WTC11 (cell line): ENCODE data around the gene PIP4P1. TPM values are rescaled to one million over a fixed set of nuclear protein-coding genes. Genes with fewer than 3 reads are reported as not detected.
A peak's percentile ranks its signal among the peaks of the same experiment; 100 is the strongest.

Experiments
- ATAC-seq: fragments of 200-7000 bp; cut with Tn5 transposase; 2 replicates; pipeline ENCODE4 v1.10.0; 2021; ENCODE audit warnings: mild to moderate bottlenecking, moderate library complexity
- CTCF ChIA-PET: fragments of 300-600 bp; sonication (Branson Sonifier 250); formaldehyde crosslinking; loops from one replicate; lab custom pipeline; 2021; ENCODE audit warnings: antibody characterized with exemption; lab: Charles Lee
- POLR2A ChIA-PET: fragments of 350-600 bp; sonication (Branson Sonifier 250); formaldehyde crosslinking; loops from one replicate; lab custom pipeline; 2021; ENCODE audit warnings: antibody characterized with exemption; lab: Charles Lee
- DNase-seq: peaks from one replicate; pipeline ENCODE4 v3.0.0; 2021; ENCODE audit warnings: low spot score
- H3K27ac Mint-ChIP-seq: 2 replicates; pipeline ENCODE4 v1.8.0; 2021; ENCODE audit warnings: mixed read lengths
- H3K27me3 Mint-ChIP-seq: 2 replicates; pipeline ENCODE4 v1.8.0; 2021; ENCODE audit warnings: low read depth, mild to moderate bottlenecking, moderate library complexity, mixed read lengths
- H3K36me3 Mint-ChIP-seq: 2 replicates; pipeline ENCODE4 v1.8.0; 2021; ENCODE audit warnings: mixed read lengths
- H3K4me1 Mint-ChIP-seq: 2 replicates; pipeline ENCODE4 v1.8.0; 2022; ENCODE audit warnings: mixed read lengths
- H3K4me3 Mint-ChIP-seq: 2 replicates; pipeline ENCODE4 v1.8.0; 2021; ENCODE audit warnings: mild to moderate bottlenecking, moderate library complexity, mixed read lengths
- H3K9me3 Mint-ChIP-seq: 2 replicates; pipeline ENCODE4 v1.8.0; 2021; ENCODE audit warnings: mixed read lengths
- CREM ChIP-seq: sonication (generic); formaldehyde crosslinking; IDR thresholded peaks from 2 replicates; pipeline ENCODE4 v1.8.1; 2022; ENCODE audit warnings: mild to moderate bottlenecking, missing genetic modification reagents, moderate library complexity
- EMX1 ChIP-seq: fragments of 250-450 bp; sonication (Bioruptor Pico); IDR thresholded peaks from 2 replicates; pipeline ENCODE4 v1.8.0; 2021; ENCODE audit warnings: mild to moderate bottlenecking
- ERG ChIP-seq: fragments of 250-450 bp; sonication (Bioruptor Pico); IDR thresholded peaks from 2 replicates; pipeline ENCODE4 v1.8.0; 2021; ENCODE audit warnings: mild to moderate bottlenecking
- MAX ChIP-seq: sonication (generic); formaldehyde crosslinking; IDR thresholded peaks from 2 replicates; pipeline ENCODE4 v1.8.0; 2022; ENCODE audit warnings: mild to moderate bottlenecking, missing genetic modification reagents
- MXD4 ChIP-seq: fragments of 250-450 bp; sonication (Bioruptor Pico); IDR thresholded peaks from 2 replicates; pipeline ENCODE4 v1.8.0; 2021; ENCODE audit warnings: mild to moderate bottlenecking, moderate library complexity, borderline replicate concordance
- NFE2L1 ChIP-seq: sonication (generic); formaldehyde crosslinking; IDR thresholded peaks from 2 replicates; pipeline ENCODE4 v1.8.1; 2023; ENCODE audit warnings: missing genetic modification reagents
- NR3C1 ChIP-seq: sonication (generic); formaldehyde crosslinking; conservative IDR thresholded peaks from 2 replicates; pipeline ENCODE4 v1.8.1; 2023; ENCODE audit warnings: low read depth, mild to moderate bottlenecking, missing genetic modification reagents
- RELA ChIP-seq: sonication (generic); formaldehyde crosslinking; IDR thresholded peaks from 2 replicates; pipeline ENCODE4 v1.8.1; 2022; ENCODE audit warnings: missing genetic modification reagents, mild to moderate bottlenecking, borderline replicate concordance
- TCF7 ChIP-seq: sonication (generic); formaldehyde crosslinking; IDR thresholded peaks from 2 replicates; pipeline ENCODE4 v1.8.0; 2022; ENCODE audit warnings: mild to moderate bottlenecking, low read depth, missing genetic modification reagents, moderate library complexity
- TEAD4 ChIP-seq: sonication (generic); formaldehyde crosslinking; IDR thresholded peaks from 2 replicates; pipeline ENCODE4 v1.8.0; 2022; ENCODE audit warnings: mild to moderate bottlenecking, missing genetic modification reagents
- USF2 ChIP-seq: sonication (generic); formaldehyde crosslinking; IDR thresholded peaks from 2 replicates; pipeline ENCODE4 v1.8.1; 2023; ENCODE audit warnings: mild to moderate bottlenecking, missing genetic modification reagents, moderate library complexity
- ZBTB21 ChIP-seq: sonication (generic); formaldehyde crosslinking; IDR thresholded peaks from 2 replicates; pipeline ENCODE4 v1.8.1; 2023; ENCODE audit warnings: mild to moderate bottlenecking, missing genetic modification reagents, borderline replicate concordance
- ZNF423 ChIP-seq: fragments of 250-450 bp; sonication (Bioruptor Pico); IDR thresholded peaks from 2 replicates; pipeline ENCODE4 v2.1.2; 2022; ENCODE audit warnings: mild to moderate bottlenecking, moderate library complexity
- total RNA-seq: library from RNA; stranded (reverse); gene quantifications from 3 replicates; pipeline ENCODE4 v1.2.3, GENCODE V29; 2021
- TF ChIP-seq, protein P1 (sequence below): sonication (generic); formaldehyde crosslinking; IDR thresholded peaks from 2 replicates; pipeline ENCODE4 v1.8.1; 2023; ENCODE audit warnings: mild to moderate bottlenecking, moderate library complexity, missing genetic modification reagents
- TF ChIP-seq, protein P2 (sequence below): sonication (generic); formaldehyde crosslinking; IDR thresholded peaks from 2 replicates; pipeline ENCODE4 v1.8.0; 2022; ENCODE audit warnings: mild to moderate bottlenecking, missing genetic modification reagents
- TF ChIP-seq, protein P3 (sequence below): fragments of 250-450 bp; sonication (Bioruptor Pico); conservative IDR thresholded peaks from 2 replicates; pipeline ENCODE4 v1.9.0; 2021; ENCODE audit warnings: mild to moderate bottlenecking
- TF ChIP-seq, protein P4 (sequence below): fragments of 250-450 bp; sonication (Bioruptor Pico); IDR thresholded peaks from 2 replicates; pipeline ENCODE4 v1.9.0; 2021; ENCODE audit warnings: mild to moderate bottlenecking, borderline replicate concordance

The PIP4P1 gene
- total RNA-seq, 1 experiment from 2014 or later: 34.1 TPM

DNA sequence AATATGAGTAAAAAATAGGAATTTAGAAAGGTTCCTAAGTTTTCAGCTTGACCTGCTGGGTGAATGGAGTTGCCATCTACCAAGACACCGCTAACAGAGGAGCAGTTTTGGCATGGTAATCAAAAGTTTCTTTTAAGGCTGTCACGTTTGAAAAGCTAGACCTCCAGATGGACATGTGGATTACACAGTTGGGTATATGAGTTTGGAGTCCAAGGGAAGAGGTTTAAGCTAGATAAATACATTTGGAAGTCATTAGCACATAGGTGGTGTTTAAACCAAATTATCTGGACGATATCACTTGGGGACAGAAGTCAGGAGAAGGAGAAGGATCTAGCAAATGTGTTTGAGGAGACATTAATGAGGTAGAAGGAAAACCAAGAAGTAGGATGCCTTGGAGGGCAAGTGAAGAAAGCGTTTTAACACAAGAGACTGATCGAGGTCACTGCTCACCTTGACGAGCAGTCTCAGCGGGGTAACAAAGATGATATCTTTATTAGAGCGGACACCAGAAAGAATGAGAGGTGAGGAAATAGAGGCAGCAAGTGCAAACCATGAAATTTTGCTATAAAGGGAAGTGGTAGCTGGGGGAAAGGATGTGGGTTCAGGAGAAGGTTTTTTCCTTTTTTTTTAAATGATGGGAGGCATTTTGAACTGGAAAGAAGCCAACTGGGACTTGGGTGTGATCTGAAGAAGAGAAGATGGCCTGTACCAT, 25.6 kb upstream of the PIP4P1 start:
- TF ChIP-seq RELA (CRISPR knock-in tag) (no peak), ZNF423 (no peak), MXD4 (CRISPR knock-in tag) (no peak), TEAD4 (CRISPR knock-in tag) (no peak), ERG (no peak), USF2 (CRISPR knock-in tag) (no peak), NR3C1 (no peak), NFE2L1 (CRISPR knock-in tag) (no peak), CREM (CRISPR knock-in tag) (no peak), ZBTB21 (CRISPR knock-in tag) (no peak), TCF7 (CRISPR knock-in tag) (no peak)
- TF ChIP-seq, protein P1, sequence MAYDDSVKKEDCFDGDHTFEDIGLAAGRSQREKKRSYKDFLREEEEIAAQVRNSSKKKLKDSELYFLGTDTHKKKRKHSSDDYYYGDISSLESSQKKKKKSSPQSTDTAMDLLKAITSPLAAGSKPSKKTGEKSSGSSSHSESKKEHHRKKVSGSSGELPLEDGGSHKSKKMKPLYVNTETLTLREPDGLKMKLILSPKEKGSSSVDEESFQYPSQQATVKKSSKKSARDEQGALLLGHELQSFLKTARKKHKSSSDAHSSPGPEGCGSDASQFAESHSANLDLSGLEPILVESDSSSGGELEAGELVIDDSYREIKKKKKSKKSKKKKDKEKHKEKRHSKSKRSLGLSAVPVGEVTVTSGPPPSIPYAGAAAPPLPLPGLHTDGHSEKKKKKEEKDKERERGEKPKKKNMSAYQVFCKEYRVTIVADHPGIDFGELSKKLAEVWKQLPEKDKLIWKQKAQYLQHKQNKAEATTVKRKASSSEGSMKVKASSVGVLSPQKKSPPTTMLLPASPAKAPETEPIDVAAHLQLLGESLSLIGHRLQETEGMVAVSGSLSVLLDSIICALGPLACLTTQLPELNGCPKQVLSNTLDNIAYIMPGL: no peak
- TF ChIP-seq, protein P2, sequence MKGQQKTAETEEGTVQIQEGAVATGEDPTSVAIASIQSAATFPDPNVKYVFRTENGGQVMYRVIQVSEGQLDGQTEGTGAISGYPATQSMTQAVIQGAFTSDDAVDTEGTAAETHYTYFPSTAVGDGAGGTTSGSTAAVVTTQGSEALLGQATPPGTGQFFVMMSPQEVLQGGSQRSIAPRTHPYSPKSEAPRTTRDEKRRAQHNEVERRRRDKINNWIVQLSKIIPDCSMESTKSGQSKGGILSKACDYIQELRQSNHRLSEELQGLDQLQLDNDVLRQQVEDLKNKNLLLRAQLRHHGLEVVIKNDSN: no peak
- TF ChIP-seq, protein P3, sequence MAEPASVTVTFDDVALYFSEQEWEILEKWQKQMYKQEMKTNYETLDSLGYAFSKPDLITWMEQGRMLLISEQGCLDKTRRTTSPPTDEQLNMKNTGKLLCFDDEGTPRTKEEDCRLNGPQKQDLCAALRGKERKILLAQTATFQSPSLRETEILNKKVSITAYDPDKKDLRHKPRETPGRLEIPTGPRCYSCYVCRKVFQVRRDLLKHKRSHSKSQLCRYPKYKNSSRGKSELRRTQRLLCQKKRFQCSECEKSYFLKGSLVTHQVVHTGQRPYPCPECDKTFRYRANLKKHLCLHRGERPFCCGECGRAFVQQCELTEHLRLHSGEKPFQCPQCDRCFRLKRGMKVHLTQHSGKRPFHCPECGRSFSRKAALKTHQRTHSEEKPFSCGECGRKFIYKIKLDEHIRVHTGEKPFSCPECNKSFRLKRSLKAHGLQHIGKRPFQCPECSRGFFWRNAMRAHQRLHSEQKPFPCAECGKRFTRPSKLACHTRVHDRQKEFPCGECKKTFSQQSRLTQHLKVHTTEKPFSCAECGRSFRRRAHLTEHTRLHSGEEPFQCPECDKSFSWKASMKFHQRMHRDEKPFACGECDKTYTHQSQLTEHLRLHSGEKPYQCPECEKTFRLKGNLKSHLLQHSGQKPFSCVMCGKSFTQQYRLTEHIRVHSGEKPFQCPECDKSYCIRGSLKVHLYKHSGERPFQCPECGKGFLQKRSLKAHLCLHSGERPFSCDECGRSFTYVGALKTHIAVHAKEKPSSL (CRISPR knock-in tag): no peak
- H3K9me3 Mint-ChIP-seq: peaks cover 6% of the 10 kb centered on the region; the same call in 1 of the 2 replicates
- ChIA-PET POLR2A (interaction anchor here (0.5 kb wide), 1 partner anchor 64 kb away, joined by 3 read pairs; no protein-coding TSS in a partner anchor), CTCF (interaction anchor here (0.8 to 5.8 kb wide), 12 partner anchors 11 to 126 kb away, joined by 3 to 64 read pairs (median 4); partner anchors contain the start of genes PIP4P1 and RNASE11)
- H3K4me1 Mint-ChIP-seq: peaks cover 50% of the 10 kb centered on the region
- no peaks in the 10 kb centered on the region for H3K36me3 Mint-ChIP-seq
- DNase-seq (no peak), ATAC-seq (no peak)
- H3K4me3 Mint-ChIP-seq: no peak overlapping the region
- H3K27me3 Mint-ChIP-seq: no peaks in the 10 kb centered on the region; the same call in 1 of the 2 replicates
- no peak overlapping the region for H3K27ac Mint-ChIP-seq

GRCh38 chr14:20485900-20486299, 24.7 kb upstream of the PIP4P1 start:
- POLR2A ChIA-PET: interaction anchor here (0.6 kb wide), 1 partner anchor 30 kb away, joined by 3 read pairs; the partner anchor contains the start of gene APEX1
- Mint-ChIP-seq H3K4me1 (peaks cover 55% of the 10 kb centered on the region), H3K36me3 (no peaks in the 10 kb centered on the region)
- TF ChIP-seq MAX (peak; percentile 67; the same call in 1 of the 2 replicates), EMX1 (CRISPR knock-in tag) (no peak)
- TF ChIP-seq, protein P2: peak; percentile 44; the same call in 1 of the 2 replicates
- TF ChIP-seq, protein P4, sequence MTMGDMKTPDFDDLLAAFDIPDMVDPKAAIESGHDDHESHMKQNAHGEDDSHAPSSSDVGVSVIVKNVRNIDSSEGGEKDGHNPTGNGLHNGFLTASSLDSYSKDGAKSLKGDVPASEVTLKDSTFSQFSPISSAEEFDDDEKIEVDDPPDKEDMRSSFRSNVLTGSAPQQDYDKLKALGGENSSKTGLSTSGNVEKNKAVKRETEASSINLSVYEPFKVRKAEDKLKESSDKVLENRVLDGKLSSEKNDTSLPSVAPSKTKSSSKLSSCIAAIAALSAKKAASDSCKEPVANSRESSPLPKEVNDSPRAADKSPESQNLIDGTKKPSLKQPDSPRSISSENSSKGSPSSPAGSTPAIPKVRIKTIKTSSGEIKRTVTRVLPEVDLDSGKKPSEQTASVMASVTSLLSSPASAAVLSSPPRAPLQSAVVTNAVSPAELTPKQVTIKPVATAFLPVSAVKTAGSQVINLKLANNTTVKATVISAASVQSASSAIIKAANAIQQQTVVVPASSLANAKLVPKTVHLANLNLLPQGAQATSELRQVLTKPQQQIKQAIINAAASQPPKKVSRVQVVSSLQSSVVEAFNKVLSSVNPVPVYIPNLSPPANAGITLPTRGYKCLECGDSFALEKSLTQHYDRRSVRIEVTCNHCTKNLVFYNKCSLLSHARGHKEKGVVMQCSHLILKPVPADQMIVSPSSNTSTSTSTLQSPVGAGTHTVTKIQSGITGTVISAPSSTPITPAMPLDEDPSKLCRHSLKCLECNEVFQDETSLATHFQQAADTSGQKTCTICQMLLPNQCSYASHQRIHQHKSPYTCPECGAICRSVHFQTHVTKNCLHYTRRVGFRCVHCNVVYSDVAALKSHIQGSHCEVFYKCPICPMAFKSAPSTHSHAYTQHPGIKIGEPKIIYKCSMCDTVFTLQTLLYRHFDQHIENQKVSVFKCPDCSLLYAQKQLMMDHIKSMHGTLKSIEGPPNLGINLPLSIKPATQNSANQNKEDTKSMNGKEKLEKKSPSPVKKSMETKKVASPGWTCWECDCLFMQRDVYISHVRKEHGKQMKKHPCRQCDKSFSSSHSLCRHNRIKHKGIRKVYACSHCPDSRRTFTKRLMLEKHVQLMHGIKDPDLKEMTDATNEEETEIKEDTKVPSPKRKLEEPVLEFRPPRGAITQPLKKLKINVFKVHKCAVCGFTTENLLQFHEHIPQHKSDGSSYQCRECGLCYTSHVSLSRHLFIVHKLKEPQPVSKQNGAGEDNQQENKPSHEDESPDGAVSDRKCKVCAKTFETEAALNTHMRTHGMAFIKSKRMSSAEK (CRISPR knock-in tag): 0 out of 2 replicates have a peak, but pooled peaks have one; percentile 31
- TF ChIP-seq, all 79 proteins: peak for 3
- CTCF ChIA-PET: interaction anchor here (1.0 to 5.8 kb wide), 5 partner anchors 10 to 127 kb away, joined by 3 to 64 read pairs (median 4); no protein-coding TSS in a partner anchor
- DNase-seq: peak; percentile 14
- peaks cover 6% of the 10 kb centered on the region; the same call in 1 of the 2 replicates for H3K9me3 Mint-ChIP-seq
- H3K4me3 Mint-ChIP-seq: no peak overlapping the region
- ATAC-seq: peak; percentile 63
- no peak overlapping the region for H3K27ac Mint-ChIP-seq
- H3K27me3 Mint-ChIP-seq: no peaks in the 10 kb centered on the region; the same call in 1 of the 2 replicates
